GM18502 (cell line): ENCODE results near the gene SLC30A1.

Experiments used
- ATAC-seq: cut with Tn5 transposase; IDR thresholded peaks from one replicate; pipeline ENCODE4 v1.9.1; 2021; ENCODE audit warnings: mild to moderate bottlenecking; ENCODE audit not compliant: unreplicated experiment, poor library complexity

SLC30A1 gene

GRCh38 chr1:211609120-211610024, 30.4 kb upstream of the SLC30A1 start:
- ATAC-seq = no peak

GRCh38 chr1:211607754-211608473, 29.0 kb upstream of the SLC30A1 start:
- ATAC-seq = no peak

- ATAC-seq = peak; percentile 95
These were observed 28.2 kb upstream of the SLC30A1 start for GRCh38 chr1:211606914-211607753.

GRCh38 chr1:211606332-211606913, 27.5 kb upstream of the SLC30A1 start:
- peak; percentile 95 for ATAC-seq

- ATAC-seq = no peak
These were observed 26.8 kb upstream of the SLC30A1 start for GRCh38 chr1:211605603-211606331.

DNA sequence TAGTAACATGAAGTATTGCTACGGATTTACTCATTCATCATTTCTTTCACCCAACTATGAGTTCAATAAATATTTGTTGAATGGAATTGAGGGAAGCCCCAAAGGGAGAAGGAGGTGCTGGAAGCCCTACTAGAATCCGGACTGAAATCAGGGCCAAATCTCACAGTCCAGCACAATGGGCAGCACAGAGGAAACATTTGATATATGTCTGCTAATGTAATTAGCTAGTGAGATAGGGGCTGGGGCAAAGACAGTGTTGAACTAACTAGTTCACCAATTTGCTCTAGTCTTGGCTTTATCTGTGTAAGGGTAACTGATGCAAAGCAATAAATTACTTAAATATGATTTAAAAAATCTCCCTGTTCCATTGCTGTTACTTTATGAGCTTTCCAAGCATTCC, 26.1 kb upstream of the SLC30A1 start:
- ATAC-seq = no peak

DNA sequence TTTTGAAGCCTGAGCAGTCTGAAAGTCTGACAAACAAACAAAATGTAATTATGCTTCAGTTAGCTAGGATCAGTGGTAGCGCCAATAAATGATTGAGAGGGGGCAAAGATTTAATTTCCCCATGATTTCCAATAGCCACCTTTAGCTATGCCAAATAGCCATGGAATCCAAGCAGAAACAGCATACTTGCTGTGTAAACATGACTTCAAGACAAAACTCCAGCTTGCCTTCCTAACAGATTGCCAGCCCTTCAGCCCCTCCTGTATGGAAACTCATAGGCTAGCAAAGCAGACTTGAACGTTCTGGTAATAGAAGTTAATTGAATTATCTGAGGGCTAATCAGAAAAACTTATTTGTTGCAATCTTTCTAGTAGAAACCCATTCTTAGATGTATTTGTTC, 25.6 kb upstream of the SLC30A1 start:
- ATAC-seq = no peak

DNA sequence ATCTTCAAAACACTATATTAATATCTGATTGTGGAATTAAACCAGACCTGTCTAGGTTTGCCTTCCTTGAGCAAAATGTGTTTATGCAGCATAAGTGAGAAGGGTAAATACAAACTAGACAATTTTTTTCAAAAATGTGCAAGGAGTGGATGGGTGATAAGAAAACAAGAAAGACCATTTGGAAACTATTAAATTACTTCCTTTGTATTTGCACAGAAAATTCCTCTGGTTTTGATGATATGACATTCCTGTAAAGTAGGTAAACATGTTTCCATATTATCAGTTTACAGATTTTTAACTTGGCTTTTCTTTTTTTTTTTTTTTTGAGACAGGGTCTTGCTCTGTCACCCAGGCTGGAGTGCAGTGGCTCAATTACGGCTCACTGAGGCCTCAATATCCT, 24.8 kb upstream of the SLC30A1 start:
- no peak for ATAC-seq

- ATAC-seq = no peak
These were observed 24.3 kb upstream of the SLC30A1 start for GRCh38 chr1:211603191-211603701.

DNA sequence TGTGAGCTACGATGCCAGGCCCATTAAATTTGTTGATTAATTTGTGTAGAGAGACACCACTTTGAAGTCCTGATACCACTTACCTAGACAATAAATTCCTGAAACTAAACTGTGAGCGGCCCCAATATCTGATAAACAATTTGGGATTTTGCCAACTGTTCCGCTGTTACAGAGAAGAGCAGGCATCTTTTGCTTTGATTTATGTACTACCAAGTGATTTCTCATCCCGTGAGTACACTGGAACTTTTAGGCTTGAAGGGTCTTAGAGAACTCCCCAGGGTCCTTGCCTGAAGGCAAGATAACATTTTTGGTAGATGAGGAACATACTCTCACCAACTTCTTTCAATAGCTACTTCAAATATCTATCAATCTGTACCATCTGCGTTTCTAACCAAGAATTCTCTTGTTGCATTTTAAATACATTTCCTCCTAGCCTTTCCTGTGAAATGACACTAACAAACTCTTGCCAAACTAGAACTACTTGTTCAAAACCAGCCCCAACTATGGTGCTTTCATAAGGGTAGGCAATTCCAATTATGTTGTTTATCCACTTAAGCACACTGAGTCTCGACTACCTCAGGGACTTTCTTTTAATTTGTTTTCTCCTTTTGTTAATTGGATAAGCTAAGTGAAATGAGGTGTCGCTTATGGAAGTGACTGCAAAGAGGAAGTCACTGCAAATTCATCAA, 23.2 kb upstream of the SLC30A1 start:
- ATAC-seq = no peak

GRCh38 chr1:211601159-211601558, 22.2 kb upstream of the SLC30A1 start:
- no peak for ATAC-seq

- no peak for ATAC-seq
These were observed 20.3 kb upstream of the SLC30A1 start for GRCh38 chr1:211599250-211599649.

DNA sequence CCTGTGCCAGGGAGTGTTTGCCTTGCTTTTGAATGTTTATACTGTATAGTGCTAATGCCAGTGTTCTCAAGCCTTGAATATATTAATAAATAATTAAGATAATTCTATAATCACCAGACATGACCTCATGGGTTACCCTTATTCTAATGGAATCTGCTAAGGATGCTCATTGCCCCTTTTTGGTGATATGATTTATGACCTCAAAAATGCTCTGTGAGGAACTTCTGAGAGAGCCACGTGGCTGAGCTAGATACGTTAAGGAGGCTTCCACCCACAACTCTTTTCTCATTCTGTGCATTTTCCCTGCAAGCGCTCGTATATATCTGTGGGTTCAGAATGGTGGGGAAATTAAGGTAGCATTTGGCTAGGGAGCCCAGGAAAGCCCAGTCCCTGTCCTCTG, 19.6 kb upstream of the SLC30A1 start:
- no peak for ATAC-seq

- ATAC-seq = no peak
These were observed 17.6 kb upstream of the SLC30A1 start for GRCh38 chr1:211596418-211597181.

DNA sequence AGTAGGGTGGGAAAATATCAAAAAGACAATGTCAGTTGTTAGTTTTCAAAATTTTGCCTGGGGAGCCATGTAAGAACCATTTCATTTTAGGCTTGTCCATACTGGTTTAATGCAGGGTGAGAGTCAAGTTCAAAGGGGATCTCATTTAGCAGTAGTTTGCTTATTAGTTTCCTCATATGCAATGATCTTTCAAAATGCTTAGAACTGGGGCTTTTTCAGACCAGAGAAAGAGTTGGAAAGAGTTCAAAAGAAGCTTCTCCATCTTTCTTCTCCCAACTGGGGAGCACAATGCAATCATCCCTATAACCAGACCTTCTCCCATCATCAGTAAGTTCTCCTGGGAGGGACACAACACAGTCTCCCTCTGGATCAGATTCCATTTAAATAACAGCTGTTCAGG, 16.5 kb upstream of the SLC30A1 start:
- no peak for ATAC-seq

GRCh38 chr1:211591980-211592493, 13.1 kb upstream of the SLC30A1 start:
- no peak for ATAC-seq

- ATAC-seq = no peak
These were observed 11.1 kb upstream of the SLC30A1 start for GRCh38 chr1:211589782-211590721.
